Fibroblast of mammary gland (primary cell): ENCODE results near the gene ITGB1BP2.
"Not testable (repeated sequence)": the region's sequence is repeated elsewhere in the genome, so short reads cannot be mapped to it uniquely, and the experiment has no call there.

Source experiments
- DNase-seq: peaks from one replicate; pipeline ENCODE4 v3.0.0-alpha.2; 2010; ENCODE audit warnings: low read depth
- H3K4me3 ChIP-seq: 2 replicates; pipeline ENCODE4 v1.5.1; 2011; ENCODE audit warnings: low read depth, mild to moderate bottlenecking, low read length, moderate library complexity; ENCODE audit not compliant: control insufficient read depth
- TF ChIP-seq, protein P1 (sequence below): conservative IDR thresholded peaks from 2 replicates; pipeline ENCODE4 v1.5.1; 2011; ENCODE audit warnings: low read depth, low read length, inconsistent platforms; ENCODE audit not compliant: control insufficient read depth, insufficient read depth

Gene ITGB1BP2

DNA sequence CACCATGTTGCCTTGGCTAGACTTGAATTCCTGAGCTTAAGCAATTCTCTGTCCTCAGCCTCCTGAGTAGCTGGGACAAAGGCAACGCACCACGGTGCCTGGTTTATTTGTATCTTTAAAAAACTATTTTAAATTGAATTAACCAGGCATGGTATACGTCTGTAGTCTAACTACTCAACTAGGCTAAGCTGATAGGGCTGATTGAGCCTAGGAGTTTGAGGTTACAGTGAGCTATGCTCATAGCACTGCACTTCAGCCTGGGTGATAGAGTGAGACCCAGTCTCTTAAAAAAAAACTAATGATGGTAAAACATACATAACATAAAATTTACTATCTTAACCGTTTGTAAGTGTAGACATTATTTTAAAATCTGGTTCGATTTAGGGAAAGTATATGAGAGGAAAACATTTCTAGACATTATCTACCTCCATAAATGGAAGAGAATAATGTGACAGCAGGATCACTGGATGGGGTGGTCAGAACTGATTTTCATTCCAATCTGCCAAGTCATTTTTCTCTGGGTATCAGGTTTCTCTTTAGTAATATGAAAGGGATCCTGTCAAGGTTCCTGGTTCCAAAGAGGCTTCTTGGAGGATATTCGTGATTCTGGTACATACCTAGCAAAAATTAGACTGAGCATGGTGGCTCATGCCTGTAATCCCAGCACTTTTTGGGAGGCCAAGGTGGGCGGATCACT, 8.7 kb upstream of the ITGB1BP2 start:
- peak; percentile 45 for DNase-seq
- TF ChIP-seq, protein P1, sequence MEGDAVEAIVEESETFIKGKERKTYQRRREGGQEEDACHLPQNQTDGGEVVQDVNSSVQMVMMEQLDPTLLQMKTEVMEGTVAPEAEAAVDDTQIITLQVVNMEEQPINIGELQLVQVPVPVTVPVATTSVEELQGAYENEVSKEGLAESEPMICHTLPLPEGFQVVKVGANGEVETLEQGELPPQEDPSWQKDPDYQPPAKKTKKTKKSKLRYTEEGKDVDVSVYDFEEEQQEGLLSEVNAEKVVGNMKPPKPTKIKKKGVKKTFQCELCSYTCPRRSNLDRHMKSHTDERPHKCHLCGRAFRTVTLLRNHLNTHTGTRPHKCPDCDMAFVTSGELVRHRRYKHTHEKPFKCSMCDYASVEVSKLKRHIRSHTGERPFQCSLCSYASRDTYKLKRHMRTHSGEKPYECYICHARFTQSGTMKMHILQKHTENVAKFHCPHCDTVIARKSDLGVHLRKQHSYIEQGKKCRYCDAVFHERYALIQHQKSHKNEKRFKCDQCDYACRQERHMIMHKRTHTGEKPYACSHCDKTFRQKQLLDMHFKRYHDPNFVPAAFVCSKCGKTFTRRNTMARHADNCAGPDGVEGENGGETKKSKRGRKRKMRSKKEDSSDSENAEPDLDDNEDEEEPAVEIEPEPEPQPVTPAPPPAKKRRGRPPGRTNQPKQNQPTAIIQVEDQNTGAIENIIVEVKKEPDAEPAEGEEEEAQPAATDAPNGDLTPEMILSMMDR, result no peak
- no peak overlapping the region for H3K4me3 ChIP-seq

DNA sequence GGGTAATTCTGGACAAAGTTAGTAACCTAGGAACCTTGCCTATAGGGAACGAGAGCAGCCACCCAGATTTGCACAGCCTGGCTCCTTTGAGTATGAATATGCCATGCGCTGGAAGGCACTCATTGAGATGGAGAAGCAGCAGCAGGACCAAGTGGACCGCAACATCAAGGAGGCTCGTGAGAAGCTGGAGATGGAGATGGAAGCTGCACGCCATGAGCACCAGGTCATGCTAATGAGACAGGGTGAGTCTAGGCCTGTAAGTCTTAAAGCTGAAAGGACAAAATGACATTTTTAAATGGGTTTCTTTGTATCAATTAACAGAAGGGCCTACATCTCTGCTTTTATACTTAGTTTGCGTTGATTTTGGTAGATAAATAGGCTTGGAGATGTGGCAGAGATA, 4.7 kb upstream of the ITGB1BP2 start:
- no peak overlapping the region for H3K4me3 ChIP-seq
- TF ChIP-seq, protein P1, result no peak
- DNase-seq, result no peak

DNA sequence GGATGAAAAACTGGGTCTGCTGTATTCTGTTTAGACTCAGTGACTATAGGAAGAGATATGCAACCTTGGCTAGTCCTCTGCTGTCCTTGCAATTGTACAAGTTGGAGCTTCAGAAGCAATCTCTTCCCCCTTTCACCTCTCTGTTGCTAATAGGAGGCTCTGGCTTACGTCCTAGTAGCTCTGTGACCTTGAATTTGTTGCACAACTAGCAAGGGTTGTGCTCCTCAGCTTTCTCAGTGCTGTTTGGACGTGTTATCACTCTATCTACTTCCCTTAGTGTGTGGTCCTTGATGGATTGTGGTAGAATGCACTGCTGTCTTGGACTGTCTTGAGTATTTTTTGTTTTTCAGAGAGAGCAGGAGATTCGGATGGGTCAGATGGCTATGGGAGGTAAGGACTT, 3.4 kb upstream of the ITGB1BP2 start:
- TF ChIP-seq, protein P1, result no peak
- no peak for DNase-seq
- no peak overlapping the region for H3K4me3 ChIP-seq

DNA sequence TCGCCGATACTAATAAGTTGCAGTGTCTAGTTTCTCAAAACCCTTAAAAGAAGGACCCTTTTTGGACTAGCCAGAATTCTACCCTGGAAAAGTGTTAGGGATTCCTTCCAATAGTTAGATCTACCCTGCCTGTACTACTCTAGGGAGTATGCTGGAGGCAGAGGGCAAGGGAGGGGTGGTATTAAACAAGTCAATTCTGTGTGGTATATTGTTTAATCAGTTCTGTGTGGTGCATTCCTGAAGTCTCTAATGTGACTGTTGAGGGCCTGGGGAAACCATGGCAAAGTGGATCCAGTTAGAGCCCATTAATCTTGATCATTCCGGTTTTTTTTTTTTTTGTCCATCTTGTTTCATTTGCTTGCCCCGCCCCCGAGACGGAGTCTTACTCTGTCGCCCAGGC, 1.5 kb upstream of the ITGB1BP2 start:
- H3K4me3 ChIP-seq, DNase-seq: not testable (repeated sequence)

DNA sequence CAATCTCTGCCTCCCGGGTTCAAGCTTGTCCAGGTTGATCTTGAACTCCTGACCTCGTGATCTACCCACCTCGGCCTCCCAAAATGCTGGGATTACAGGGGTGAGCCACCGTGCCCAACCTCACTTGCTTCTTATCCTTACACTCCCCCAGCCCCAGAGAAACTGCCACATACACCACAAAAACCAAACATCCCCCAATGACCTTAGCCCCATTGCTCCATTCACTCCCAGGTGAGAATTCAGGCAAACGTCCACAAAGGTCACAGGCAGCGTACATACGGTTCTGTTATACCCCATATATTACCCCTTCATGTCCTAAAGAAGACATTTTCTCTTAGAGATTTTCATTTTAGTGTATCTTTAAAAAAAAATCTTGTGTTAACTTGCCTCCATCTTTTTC, 1.1 kb upstream of the ITGB1BP2 start:
- H3K4me3 ChIP-seq, DNase-seq: not testable (repeated sequence)

DNA sequence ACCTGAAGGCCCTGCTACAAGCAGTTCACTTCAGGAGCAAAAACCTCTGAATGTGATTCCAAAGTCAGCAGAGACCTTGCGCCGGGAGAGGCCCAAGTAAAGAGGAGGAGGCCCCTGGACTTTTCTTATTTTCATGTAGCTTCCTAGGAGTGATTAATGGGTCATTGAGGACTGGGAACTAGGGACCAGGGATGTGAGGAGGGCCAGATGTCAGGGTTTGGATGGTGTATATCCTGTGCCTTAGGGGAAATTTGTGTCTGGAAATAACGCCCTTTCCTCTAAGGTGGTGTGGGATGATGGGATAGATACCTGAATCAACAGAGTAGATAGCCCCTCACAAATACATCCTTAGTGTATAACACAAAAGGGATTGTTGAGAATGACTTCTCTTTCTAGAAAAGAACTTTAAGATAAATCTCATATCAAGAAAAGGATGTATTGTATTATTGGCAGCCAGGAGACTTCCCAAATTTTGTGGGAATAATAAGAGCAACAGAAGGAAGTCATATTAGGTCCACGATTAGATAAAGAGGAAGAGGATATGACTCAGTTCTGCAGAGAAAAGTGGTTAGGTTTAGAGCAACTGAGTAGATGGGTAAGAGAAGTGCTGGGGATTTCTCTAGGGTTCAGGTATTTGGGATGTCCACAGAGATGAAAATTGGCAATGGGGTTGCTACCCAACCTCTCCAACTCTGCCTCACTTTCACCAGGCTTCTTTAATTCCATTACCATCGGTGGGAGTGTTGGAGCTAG, 1.1 kb downstream of the ITGB1BP2 start:
- DNase-seq, result no peak
- TF ChIP-seq, protein P1, result no peak
- no peak overlapping the region for H3K4me3 ChIP-seq

DNA sequence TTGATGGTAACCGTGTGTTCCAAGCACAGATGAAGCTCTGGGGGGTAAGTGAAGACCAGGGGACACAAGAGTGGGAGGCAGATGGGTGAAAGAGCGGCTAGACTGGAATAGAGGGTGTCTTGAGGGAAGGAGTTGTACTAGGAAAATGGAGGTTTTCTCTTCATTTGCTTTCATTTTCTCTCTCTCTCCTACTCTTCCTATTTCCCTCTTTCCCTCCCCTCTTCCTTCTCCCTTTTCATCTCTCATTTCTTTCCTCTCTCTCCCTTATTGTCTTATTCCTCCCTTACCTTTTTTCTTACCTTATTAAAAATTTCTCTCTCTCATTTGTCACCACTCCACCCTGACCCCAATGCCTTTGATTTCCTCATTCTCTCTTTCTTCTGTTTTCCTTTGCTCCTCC, 3.0 kb downstream of the ITGB1BP2 start:
- TF ChIP-seq, protein P1, result no peak
- H3K4me3 ChIP-seq, result no peak overlapping the region
- DNase-seq, result no peak
